SKM-1 (cell line): ENCODE data around the gene ARL11.
"Not testable (repeated sequence)": the region's sequence is repeated elsewhere in the genome, so short reads cannot be mapped to it uniquely, and the experiment has no call there.

Source experiments
- DNase-seq: peaks from one replicate; lab custom pipeline; 2025; ENCODE audit not compliant: unreplicated experiment; lab: John Stamatoyannopoulos, UW

The ARL11 gene

GRCh38 chr13:49612042-49612441 lies 16.3 kb upstream of the ARL11 start:
- DNase-seq = not testable (repeated sequence)

GRCh38 chr13:49615836-49616675 lies 12.3 kb upstream of the ARL11 start:
- DNase-seq = no peak

- no peak for DNase-seq
Observed at GRCh38 chr13:49616676-49617065, 11.6 kb upstream of the ARL11 start.

GRCh38 chr13:49620170-49620621 lies 8.1 kb upstream of the ARL11 start:
- DNase-seq = no peak

GRCh38 chr13:49622174-49622946 lies 5.9 kb upstream of the ARL11 start:
- DNase-seq = no peak

GRCh38 chr13:49624229-49624628 lies 4.1 kb upstream of the ARL11 start:
- DNase-seq = no peak

- DNase-seq = no peak
Observed at GRCh38 chr13:49625392-49626079, 2.8 kb upstream of the ARL11 start.

- DNase-seq = no peak
Observed at GRCh38 chr13:49629196-49629938, 1.1 kb downstream of the ARL11 start.

- DNase-seq = no peak
Observed at GRCh38 chr13:49629947-49630346, 1.6 kb downstream of the ARL11 start.

- DNase-seq = no peak
Observed at GRCh38 chr13:49630580-49630979, 2.3 kb downstream of the ARL11 start.

GRCh38 chr13:49632156-49632555 lies 3.8 kb downstream of the ARL11 start:
- DNase-seq = no peak

GRCh38 chr13:49633710-49634109 lies 5.4 kb downstream of the ARL11 start:
- no peak for DNase-seq

- DNase-seq = no peak
Observed at GRCh38 chr13:49635599-49636433, 7.5 kb downstream of the ARL11 start.

GRCh38 chr13:49636705-49637104 lies 8.4 kb downstream of the ARL11 start:
- no peak for DNase-seq

GRCh38 chr13:49638030-49638743 lies 9.9 kb downstream of the ARL11 start:
- no peak for DNase-seq

GRCh38 chr13:49638744-49639072 lies 10.4 kb downstream of the ARL11 start:
- no peak for DNase-seq

GRCh38 chr13:49641801-49642291 lies 13.5 kb downstream of the ARL11 start:
- DNase-seq = peak; percentile 85

GRCh38 chr13:49643035-49643646 lies 14.8 kb downstream of the ARL11 start:
- DNase-seq = peak; percentile 46

GRCh38 chr13:49645451-49645850 lies 17.1 kb downstream of the ARL11 start:
- no peak for DNase-seq
